ENCODE data around the gene GFOD2.
"Not testable (repeated sequence)": the region's sequence is repeated elsewhere in the genome, so short reads cannot be mapped to it uniquely, and the experiment has no call there.

The GFOD2 gene

GRCh38 chr16:67719048-67719777 lies at the start of gene GFOD2:
TSS of gene GFOD2 (minus strand) at chr16:67719316. CDS start at chr16:67685715, 33,601 bp downstream.
- peaks cover 33% of the 10 kb centered on the region for H3K4me1 Mint-ChIP-seq (ENCODE audit: low read depth)
- peak within 1 kb of the TSS; percentile 97 for H3K27ac Mint-ChIP-seq
- peaks cover 16% of the 10 kb centered on the region for H3K36me3 Mint-ChIP-seq (ENCODE audit: low read depth)
- no peaks in the 10 kb centered on the region for H3K9me3 Mint-ChIP-seq
- peak within 1 kb of the TSS; percentile 93 for H3K4me3 Mint-ChIP-seq
- H3K27me3 Mint-ChIP-seq: no peaks in the 10 kb centered on the region

- H3K27ac Mint-ChIP-seq: no peak overlapping the region
- H3K9me3 Mint-ChIP-seq: no peaks in the 10 kb centered on the region
- no peak overlapping the region for H3K4me3 Mint-ChIP-seq
- H3K36me3 Mint-ChIP-seq (ENCODE audit: low read depth): peaks cover 29% of the 10 kb centered on the region
- no peaks in the 10 kb centered on the region for H3K4me1 Mint-ChIP-seq (ENCODE audit: low read depth)
- no peaks in the 10 kb centered on the region for H3K27me3 Mint-ChIP-seq
These were observed 48.8 kb upstream of the GFOD2 start for GRCh38 chr16:67767953-67768352.

- H3K36me3 Mint-ChIP-seq (ENCODE audit: low read depth): peaks cover 25% of the 10 kb centered on the region
These were observed 47.2 kb upstream of the GFOD2 start for GRCh38 chr16:67766291-67766690.

GRCh38 chr16:67764158-67764667 lies 45.1 kb upstream of the GFOD2 start:
- Mint-ChIP-seq H3K4me1 (ENCODE audit: low read depth) (peaks cover 6% of the 10 kb centered on the region), H3K27me3 (no peaks in the 10 kb centered on the region), H3K4me3 (no peak overlapping the region), H3K36me3 (ENCODE audit: low read depth) (peaks cover 19% of the 10 kb centered on the region), H3K27ac (no peak overlapping the region), H3K9me3 (no peaks in the 10 kb centered on the region)

More at GRCh38 chr16:67766291-67766690, 47.2 kb upstream of the GFOD2 start:
- no peak overlapping the region for H3K4me3 Mint-ChIP-seq
- no peaks in the 10 kb centered on the region for H3K27me3 Mint-ChIP-seq
- H3K4me1 Mint-ChIP-seq (ENCODE audit: low read depth): no peaks in the 10 kb centered on the region
- H3K9me3 Mint-ChIP-seq: no peaks in the 10 kb centered on the region
- no peak overlapping the region for H3K27ac Mint-ChIP-seq

GRCh38 chr16:67763066-67763465 lies 44.0 kb upstream of the GFOD2 start:
- Mint-ChIP-seq H3K27ac (no peak overlapping the region), H3K4me3 (no peak overlapping the region), H3K36me3 (ENCODE audit: low read depth) (peaks cover 22% of the 10 kb centered on the region), H3K27me3 (no peaks in the 10 kb centered on the region), H3K9me3 (no peaks in the 10 kb centered on the region), H3K4me1 (ENCODE audit: low read depth) (peaks cover 6% of the 10 kb centered on the region)

GRCh38 chr16:67762385-67762784 lies 43.3 kb upstream of the GFOD2 start:
- no peak overlapping the region for H3K27ac Mint-ChIP-seq
- no peak overlapping the region for H3K4me3 Mint-ChIP-seq
- H3K27me3 Mint-ChIP-seq: no peaks in the 10 kb centered on the region
- H3K36me3 Mint-ChIP-seq (ENCODE audit: low read depth): peaks cover 22% of the 10 kb centered on the region
- H3K4me1 Mint-ChIP-seq (ENCODE audit: low read depth): peaks cover 6% of the 10 kb centered on the region
- no peaks in the 10 kb centered on the region for H3K9me3 Mint-ChIP-seq

- no peaks in the 10 kb centered on the region for H3K9me3 Mint-ChIP-seq
- H3K4me1 Mint-ChIP-seq (ENCODE audit: low read depth): peaks cover 6% of the 10 kb centered on the region
- peaks cover 22% of the 10 kb centered on the region for H3K36me3 Mint-ChIP-seq (ENCODE audit: low read depth)
- H3K4me3 Mint-ChIP-seq: no peak overlapping the region
- H3K27me3 Mint-ChIP-seq: no peaks in the 10 kb centered on the region
- no peak overlapping the region for H3K27ac Mint-ChIP-seq
These were observed 42.8 kb upstream of the GFOD2 start for GRCh38 chr16:67761924-67762323.

- Mint-ChIP-seq H3K36me3 (ENCODE audit: low read depth) (peaks cover 13% of the 10 kb centered on the region), H3K4me1 (ENCODE audit: low read depth) (peaks cover 7% of the 10 kb centered on the region), H3K27ac (no peak overlapping the region), H3K27me3 (no peaks in the 10 kb centered on the region), H3K9me3 (no peaks in the 10 kb centered on the region), H3K4me3 (no peak overlapping the region)
These were observed 41.8 kb upstream of the GFOD2 start for GRCh38 chr16:67760956-67761230.

- Mint-ChIP-seq H3K4me1 (ENCODE audit: low read depth) (peaks cover 10% of the 10 kb centered on the region), H3K4me3 (no peak overlapping the region), H3K9me3 (no peaks in the 10 kb centered on the region), H3K27ac (peak overlapping the region; percentile 31), H3K36me3 (ENCODE audit: low read depth) (peaks cover 13% of the 10 kb centered on the region), H3K27me3 (no peaks in the 10 kb centered on the region)
These were observed 41.3 kb upstream of the GFOD2 start for GRCh38 chr16:67760206-67760955.

GRCh38 chr16:67758966-67759365 lies 39.9 kb upstream of the GFOD2 start:
- Mint-ChIP-seq H3K4me1 (ENCODE audit: low read depth) (peaks cover 10% of the 10 kb centered on the region), H3K36me3 (ENCODE audit: low read depth) (peaks cover 9% of the 10 kb centered on the region), H3K27me3 (no peaks in the 10 kb centered on the region), H3K9me3 (no peaks in the 10 kb centered on the region), H3K27ac (no peak overlapping the region), H3K4me3 (no peak overlapping the region)

- peaks cover 10% of the 10 kb centered on the region for H3K4me1 Mint-ChIP-seq (ENCODE audit: low read depth)
- H3K27me3 Mint-ChIP-seq: no peaks in the 10 kb centered on the region
- no peak overlapping the region for H3K4me3 Mint-ChIP-seq
- peaks cover 12% of the 10 kb centered on the region for H3K36me3 Mint-ChIP-seq (ENCODE audit: low read depth)
- H3K27ac Mint-ChIP-seq: no peak overlapping the region
- no peaks in the 10 kb centered on the region for H3K9me3 Mint-ChIP-seq
These were observed 38.9 kb upstream of the GFOD2 start for GRCh38 chr16:67758006-67758405.

GRCh38 chr16:67752641-67753040 lies 33.5 kb upstream of the GFOD2 start:
- H3K4me1 Mint-ChIP-seq (ENCODE audit: low read depth): peaks cover 8% of the 10 kb centered on the region
- H3K4me3 Mint-ChIP-seq: no peak overlapping the region
- no peaks in the 10 kb centered on the region for H3K9me3 Mint-ChIP-seq
- no peak overlapping the region for H3K27ac Mint-ChIP-seq
- peaks cover 4% of the 10 kb centered on the region for H3K36me3 Mint-ChIP-seq (ENCODE audit: low read depth)
- H3K27me3 Mint-ChIP-seq: no peaks in the 10 kb centered on the region

- not testable (repeated sequence) for H3K4me3 Mint-ChIP-seq; H3K36me3 Mint-ChIP-seq (ENCODE audit: low read depth); H3K27me3 Mint-ChIP-seq; H3K9me3 Mint-ChIP-seq; H3K27ac Mint-ChIP-seq; H3K4me1 Mint-ChIP-seq (ENCODE audit: low read depth)
These were observed 32.2 kb upstream of the GFOD2 start for GRCh38 chr16:67751331-67751730.

- Mint-ChIP-seq H3K4me1 (ENCODE audit: low read depth) (peaks cover 4% of the 10 kb centered on the region), H3K9me3 (no peaks in the 10 kb centered on the region), H3K27ac (no peak overlapping the region), H3K36me3 (ENCODE audit: low read depth) (peaks cover 7% of the 10 kb centered on the region), H3K4me3 (no peak overlapping the region), H3K27me3 (no peaks in the 10 kb centered on the region)
These were observed 31.4 kb upstream of the GFOD2 start for GRCh38 chr16:67750466-67750865.

GRCh38 chr16:67749436-67750078 lies 30.4 kb upstream of the GFOD2 start:
- Mint-ChIP-seq H3K36me3 (ENCODE audit: low read depth) (peaks cover 7% of the 10 kb centered on the region), H3K27me3 (no peaks in the 10 kb centered on the region), H3K9me3 (no peaks in the 10 kb centered on the region), H3K4me3 (no peak overlapping the region), H3K4me1 (ENCODE audit: low read depth) (peaks cover 4% of the 10 kb centered on the region), H3K27ac (no peak overlapping the region)

All from stimulated activated naive CD8-positive, alpha-beta T cell treated with anti-CD3 and anti-CD28 coated beads, Interleukin-15, Interleukin-2, amounts not matched to agents 100 ng/mL and 50 ng/mL, for 24 hours (primary cell).